Neural progenitor cell (in vitro differentiated cells): Measurements from ENCODE around the gene BCL2L14.

Source experiments
- EZH2 ChIP-seq: fragments of 200-600 bp; sonication (generic); IDR thresholded peaks from 2 replicates; pipeline ENCODE4 v1.6.1; 2017; ENCODE audit warnings: antibody characterized with exemption, mild to moderate bottlenecking, moderate library complexity
- TF ChIP-seq, protein P1 (sequence below): fragments of 200-600 bp; sonication (generic); IDR thresholded peaks from 2 replicates; pipeline ENCODE4 v1.5.1; 2017; ENCODE audit warnings: antibody characterized with exemption, mild to moderate bottlenecking

DNA sequence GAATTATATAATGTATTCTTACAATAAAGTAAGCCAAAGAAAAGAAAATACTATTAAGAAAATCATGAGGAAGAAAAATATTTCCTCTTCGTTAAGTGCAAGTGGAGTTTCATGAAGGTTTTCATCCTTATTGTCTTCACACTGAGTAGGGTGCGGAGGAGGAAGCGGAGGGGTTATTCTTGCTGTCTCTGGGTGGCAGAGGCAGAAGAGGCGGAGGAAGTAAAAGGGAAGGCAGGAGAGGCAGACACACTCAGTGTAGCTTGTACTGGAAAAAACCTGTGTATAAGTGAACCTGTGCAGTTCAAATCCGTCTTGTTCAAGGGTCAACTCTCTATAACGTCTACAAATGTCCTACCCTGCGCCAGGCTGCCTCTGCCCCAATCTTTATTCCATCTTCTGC lies 22.0 kb upstream of the BCL2L14 start:
- TF ChIP-seq, protein P1, sequence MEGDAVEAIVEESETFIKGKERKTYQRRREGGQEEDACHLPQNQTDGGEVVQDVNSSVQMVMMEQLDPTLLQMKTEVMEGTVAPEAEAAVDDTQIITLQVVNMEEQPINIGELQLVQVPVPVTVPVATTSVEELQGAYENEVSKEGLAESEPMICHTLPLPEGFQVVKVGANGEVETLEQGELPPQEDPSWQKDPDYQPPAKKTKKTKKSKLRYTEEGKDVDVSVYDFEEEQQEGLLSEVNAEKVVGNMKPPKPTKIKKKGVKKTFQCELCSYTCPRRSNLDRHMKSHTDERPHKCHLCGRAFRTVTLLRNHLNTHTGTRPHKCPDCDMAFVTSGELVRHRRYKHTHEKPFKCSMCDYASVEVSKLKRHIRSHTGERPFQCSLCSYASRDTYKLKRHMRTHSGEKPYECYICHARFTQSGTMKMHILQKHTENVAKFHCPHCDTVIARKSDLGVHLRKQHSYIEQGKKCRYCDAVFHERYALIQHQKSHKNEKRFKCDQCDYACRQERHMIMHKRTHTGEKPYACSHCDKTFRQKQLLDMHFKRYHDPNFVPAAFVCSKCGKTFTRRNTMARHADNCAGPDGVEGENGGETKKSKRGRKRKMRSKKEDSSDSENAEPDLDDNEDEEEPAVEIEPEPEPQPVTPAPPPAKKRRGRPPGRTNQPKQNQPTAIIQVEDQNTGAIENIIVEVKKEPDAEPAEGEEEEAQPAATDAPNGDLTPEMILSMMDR, result no peak
- no peak for TF ChIP-seq EZH2
